Stomach (tissue), 4 donors: ENCODE measurements around the gene ANKRD62.

Experiments used
- CTCF ChIP-seq, 7 experiments: fragments of 450-650 bp in 4 of 7; fragments of 200-600 bp in 3 of 7; sonication (generic) in 3 of 7; IDR thresholded peaks; one replicate each; pipeline ENCODE4 v1.5.1; 2016 to 2019; ENCODE audit warnings: antibody characterized with exemption in 7 of 7, control low read depth in 2 of 7, mild to moderate bottlenecking in 1 of 7
- EP300 ChIP-seq: sonication (generic); formaldehyde crosslinking; IDR thresholded peaks from one replicate; pipeline ENCODE4 v1.6.1; 2017; ENCODE audit warnings: antibody characterized with exemption
- POLR2A ChIP-seq, 4 donors: fragments of 450-650 bp; IDR thresholded peaks; one replicate each; pipeline ENCODE4 v1.6.1; 2016; ENCODE audit warnings: antibody characterized with exemption in 4 of 4, control low read depth in 2 of 4, mild to moderate bottlenecking in 1 of 4, moderate library complexity in 1 of 4

- TF ChIP-seq CTCF (IDR thresholded peaks at IDR 0.05) (no peak), EP300 (no peak), POLR2A (IDR thresholded peaks at IDR 0.05) (no peak)
These were observed 7.4 kb upstream of the ANKRD62 start for GRCh38 chr18:12086249-12086648.
